Germinal center (tissue), 1 donor: ENCODE results near the gene KCNQ5.

Experiments used
- DNase-seq: peaks from one replicate; pipeline ENCODE4 v3.0.0; 2012; ENCODE audit warnings: mixed read lengths, low spot score

Gene KCNQ5

GRCh38 chr6:72798196-72798595, 176.3 kb downstream of the KCNQ5 start:
- DNase-seq, result no peak

GRCh38 chr6:72809746-72810379, 188.0 kb downstream of the KCNQ5 start:
- no peak for DNase-seq

- no peak for DNase-seq
Measured at GRCh38 chr6:72810571-72811280, 188.9 kb downstream of the KCNQ5 start.

GRCh38 chr6:72811971-72812421, 190.1 kb downstream of the KCNQ5 start:
- DNase-seq, result no peak

GRCh38 chr6:72813807-72814596, 192.1 kb downstream of the KCNQ5 start:
- DNase-seq, result no peak

GRCh38 chr6:72816022-72816421, 194.2 kb downstream of the KCNQ5 start:
- DNase-seq, result no peak

GRCh38 chr6:72817208-72817607, 195.3 kb downstream of the KCNQ5 start:
- no peak for DNase-seq

GRCh38 chr6:72819609-72820008, 197.7 kb downstream of the KCNQ5 start:
- no peak for DNase-seq

- DNase-seq, result no peak
Measured at GRCh38 chr6:72820153-72820552, 198.3 kb downstream of the KCNQ5 start.

GRCh38 chr6:72820906-72821305, 199.0 kb downstream of the KCNQ5 start:
- no peak for DNase-seq

GRCh38 chr6:72822023-72822422, 200.2 kb downstream of the KCNQ5 start:
- no peak for DNase-seq

- DNase-seq, result no peak
Measured at GRCh38 chr6:72822691-72823090, 200.8 kb downstream of the KCNQ5 start.

GRCh38 chr6:72824833-72825232, 203.0 kb downstream of the KCNQ5 start:
- no peak for DNase-seq

- DNase-seq, result no peak
Measured at GRCh38 chr6:72825315-72825911, 203.5 kb downstream of the KCNQ5 start.

- no peak for DNase-seq
Measured at GRCh38 chr6:72826037-72826436, 204.2 kb downstream of the KCNQ5 start.

GRCh38 chr6:72826744-72827438, 205.0 kb downstream of the KCNQ5 start:
- DNase-seq, result no peak

- DNase-seq, result no peak
Measured at GRCh38 chr6:72828904-72829303, 207.0 kb downstream of the KCNQ5 start.

GRCh38 chr6:72832271-72832670, 210.4 kb downstream of the KCNQ5 start:
- DNase-seq, result no peak

GRCh38 chr6:72835749-72836148, 213.9 kb downstream of the KCNQ5 start:
- DNase-seq, result no peak

GRCh38 chr6:72836971-72837370, 215.1 kb downstream of the KCNQ5 start:
- no peak for DNase-seq

GRCh38 chr6:72841195-72841594, 219.3 kb downstream of the KCNQ5 start:
- no peak for DNase-seq

- DNase-seq, result no peak
Measured at GRCh38 chr6:72842140-72842539, 220.3 kb downstream of the KCNQ5 start.
